Heart left ventricle (tissue), 13 donors: Measurements from ENCODE around the gene ZDHHC4.

Experiments
- POLR2A ChIP-seq, 2 donors: fragments of 450-650 bp; IDR thresholded peaks; one replicate each; pipeline ENCODE4 v1.6.1; 2017; ENCODE audit warnings: antibody characterized with exemption in 2 of 2, mild to moderate bottlenecking in 2 of 2, moderate library complexity in 2 of 2
- TF ChIP-seq, protein P1 (sequence below), 12 donors: fragments of 200-600 bp; sonication (generic) in 4 of 12; IDR thresholded peaks; one replicate each; pipeline versions ENCODE4 v1.5.0 to v1.8.0; 2018 to 2022; ENCODE audit warnings: antibody characterized with exemption in 12 of 12, mild to moderate bottlenecking in 5 of 12
- donor health status: ischemic (EF 13 %, LVEDD 7.1; RV severe dilation, severe dysfunction).
- donor health status: DM: no; HTN: yes; CAD: no.
- donor health status: DM: no; HTN: no; CAD: no.
- donor health status: ischemic (EF 25% LVEDD 6.9; RV normal size, moderate dysfunction).
- donor health status: ischemic (EF 25% LVEDD 5.7; RV mildly dilated, moderate dysfunction).
- donor health status: ischemic (EF 35%, LVEDD 5.7; RV mildly dilated, moderate dysfunction).
- donor health status: nonischemic (EF 11% LVEDD 7.7; RV severe dilation, severe dysfunction).
- donor health status: DM: yes; HTN: yes; CAD: no.
- donor health status: PGD.
- donor health status: ischemic (EF 29% LVEDD 5.4; RV normal size, mild dysfunction).
- donor health status: nonischemic (EF 23%, LVEDD 6.1; RV moderate dilation, normal function).

DNA sequence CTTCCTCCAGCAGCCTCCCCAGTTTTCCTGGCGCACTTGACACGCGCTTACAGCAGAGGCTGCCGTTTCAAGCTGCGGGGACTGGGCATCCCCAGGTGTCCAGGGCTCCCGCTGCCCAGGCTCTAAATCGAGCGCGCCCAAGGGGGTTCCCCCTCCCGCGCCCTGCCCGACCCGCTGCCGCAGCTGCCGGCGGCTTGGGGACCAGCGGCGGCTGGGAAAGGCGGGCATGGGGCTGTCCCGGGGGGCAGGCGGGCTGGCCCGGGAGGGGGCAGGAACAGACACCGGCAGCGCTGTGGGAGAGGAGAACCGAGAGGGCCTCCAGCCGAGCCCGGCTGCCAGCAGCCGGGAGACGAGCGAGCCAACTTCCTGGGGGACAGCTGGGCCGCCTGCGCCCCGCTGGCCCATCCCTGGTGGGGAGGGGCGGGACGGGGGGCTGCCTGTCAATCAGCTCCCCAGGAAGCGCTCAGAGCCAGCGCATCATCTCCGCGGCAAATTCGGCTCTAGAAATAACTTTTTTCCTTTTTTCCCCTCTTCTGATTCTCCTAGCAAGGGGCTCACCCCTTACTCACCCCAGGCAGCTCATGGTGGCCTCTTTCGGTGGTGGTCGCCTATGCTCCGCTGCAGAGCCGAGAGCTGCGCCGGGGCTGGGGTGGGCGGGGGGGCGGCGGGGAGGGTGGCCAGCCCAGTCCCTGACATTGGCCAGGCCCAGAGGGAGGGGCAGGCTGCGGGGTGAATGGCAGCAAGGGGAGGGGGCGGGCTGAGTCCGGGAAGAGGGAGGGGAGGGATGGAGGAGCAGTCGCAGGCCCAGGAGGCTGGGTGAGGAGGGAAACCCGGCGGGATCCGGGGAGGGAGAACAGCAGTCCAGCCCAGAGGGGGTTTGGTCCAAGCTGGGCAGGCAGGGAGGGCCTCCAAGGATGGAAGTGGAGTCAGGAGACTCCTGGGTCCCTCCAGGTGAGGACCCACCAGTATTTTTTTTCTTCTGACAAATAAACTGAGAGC, 40.7 kb upstream of the ZDHHC4 start:
- no peak for TF ChIP-seq POLR2A (IDR thresholded peaks at IDR 0.05)
- TF ChIP-seq, protein P1, sequence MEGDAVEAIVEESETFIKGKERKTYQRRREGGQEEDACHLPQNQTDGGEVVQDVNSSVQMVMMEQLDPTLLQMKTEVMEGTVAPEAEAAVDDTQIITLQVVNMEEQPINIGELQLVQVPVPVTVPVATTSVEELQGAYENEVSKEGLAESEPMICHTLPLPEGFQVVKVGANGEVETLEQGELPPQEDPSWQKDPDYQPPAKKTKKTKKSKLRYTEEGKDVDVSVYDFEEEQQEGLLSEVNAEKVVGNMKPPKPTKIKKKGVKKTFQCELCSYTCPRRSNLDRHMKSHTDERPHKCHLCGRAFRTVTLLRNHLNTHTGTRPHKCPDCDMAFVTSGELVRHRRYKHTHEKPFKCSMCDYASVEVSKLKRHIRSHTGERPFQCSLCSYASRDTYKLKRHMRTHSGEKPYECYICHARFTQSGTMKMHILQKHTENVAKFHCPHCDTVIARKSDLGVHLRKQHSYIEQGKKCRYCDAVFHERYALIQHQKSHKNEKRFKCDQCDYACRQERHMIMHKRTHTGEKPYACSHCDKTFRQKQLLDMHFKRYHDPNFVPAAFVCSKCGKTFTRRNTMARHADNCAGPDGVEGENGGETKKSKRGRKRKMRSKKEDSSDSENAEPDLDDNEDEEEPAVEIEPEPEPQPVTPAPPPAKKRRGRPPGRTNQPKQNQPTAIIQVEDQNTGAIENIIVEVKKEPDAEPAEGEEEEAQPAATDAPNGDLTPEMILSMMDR (IDR thresholded peaks at IDR 0.05) = no peak
